Bladder microvascular endothelial cell (primary cell): ENCODE results near the gene NPIPB9. TPM values are rescaled to one million over a fixed set of nuclear protein-coding genes. Genes with fewer than 3 reads are reported as not detected.

Experiments used
- total RNA-seq: library from RNA; depleted of rRNA; stranded (reverse); fragments of >200 nt; gene quantifications from 2 replicates; pipeline ENCODE4 v1.2.3, GENCODE V29; 2014

Gene NPIPB9
- total RNA-seq: 1.5 and 9.4 TPM in 2 replicates

GRCh38 chr16:28751487-28751886 is at the start of gene NPIPB9:
Gene NPIPB9, plus strand, starts transcription at chr16:28751787.

GRCh38 chr16:28711220-28712083 is 40.1 kb upstream of the NPIPB9 start, which contains the start of gene EIF3C:
Gene EIF3C, plus strand, starts transcription at chr16:28711464. Its CDS starts 223 bp downstream, at chr16:28711687.

Other genes with a start within 250 kb of the NPIPB9 start
- gene IL27, start 245.0 kb upstream of the NPIPB9 start, total RNA-seq: not detected in 2 replicates
- gene NUPR1, start 212.8 kb upstream of the NPIPB9 start, total RNA-seq: 5.7 and 8.4 TPM in 2 replicates
- 6.5 and 7.3 TPM in 2 replicates for gene SGF29, start 197.9 kb upstream of the NPIPB9 start, total RNA-seq
- gene SULT1A2, start 154.7 kb upstream of the NPIPB9 start, total RNA-seq: 0.16 TPM in 1 of 2 replicates, not detected in the other
- gene SULT1A1, start 141.7 kb upstream of the NPIPB9 start, total RNA-seq: 0.76 and 0.97 TPM in 2 replicates
- 0.49 TPM in 1 of 2 replicates, not detected in the other for gene NPIPB8, start 113.7 kb upstream of the NPIPB9 start, total RNA-seq
- gene EIF3C, start 40.3 kb upstream of the NPIPB9 start, total RNA-seq: 192 and 220 TPM in 2 replicates
- gene ATXN2L, start 71.2 kb downstream of the NPIPB9 start, total RNA-seq: 20.9 and 69.8 TPM in 2 replicates
- gene TUFM, start 94.6 kb downstream of the NPIPB9 start, total RNA-seq: 121 and 132 TPM in 2 replicates
- gene SH2B1, start 112.1 kb downstream of the NPIPB9 start, total RNA-seq: 9.9 and 14.8 TPM in 2 replicates
- gene ATP2A1, start 126.7 kb downstream of the NPIPB9 start, total RNA-seq: 0.16 and 0.31 TPM in 2 replicates
- gene RABEP2, start 173.5 kb downstream of the NPIPB9 start, total RNA-seq: 45.7 and 64.8 TPM in 2 replicates
- not detected in 2 replicates for gene CD19, start 180.2 kb downstream of the NPIPB9 start, total RNA-seq
- gene NFATC2IP, start 199.2 kb downstream of the NPIPB9 start, total RNA-seq: 22.7 and 31.7 TPM in 2 replicates
- gene SPNS1, start 223.0 kb downstream of the NPIPB9 start, total RNA-seq: 25.7 and 34.2 TPM in 2 replicates
- 0.32 and 0.50 TPM in 2 replicates for gene LAT, start 233.3 kb downstream of the NPIPB9 start, total RNA-seq